Suprapubic skin (tissue), 4 donors: ENCODE measurements around the gene UBE3A. TPM values are rescaled to one million over a fixed set of nuclear protein-coding genes. Genes with fewer than 3 reads are reported as not detected.

Source experiments
- DNase-seq, 2 donors: peaks; one replicate each; pipeline ENCODE4 v3.0.0-alpha.2; 2019; ENCODE audit warnings: low spot score in 2 of 2
- H3K27ac ChIP-seq: fragments of 200-600 bp; sonication (generic); one replicate; pipeline ENCODE4 v1.5.1; 2019
- H3K27me3 ChIP-seq: fragments of 200-600 bp; sonication (generic); one replicate; pipeline ENCODE4 v1.5.1; 2019
- H3K36me3 ChIP-seq: fragments of 200-600 bp; sonication (generic); one replicate; pipeline ENCODE4 v1.5.1; 2019
- H3K4me1 ChIP-seq: fragments of 200-600 bp; sonication (generic); one replicate; pipeline ENCODE4 v1.5.1; 2019
- H3K4me3 ChIP-seq: fragments of 200-600 bp; sonication (generic); one replicate; pipeline ENCODE4 v1.5.1; 2019; ENCODE audit warnings: mild to moderate bottlenecking
- H3K9me3 ChIP-seq: fragments of 200-600 bp; sonication (generic); one replicate; pipeline ENCODE4 v1.5.1; 2019
- EP300 ChIP-seq: sonication (generic); formaldehyde crosslinking; IDR thresholded peaks from one replicate; pipeline ENCODE4 v1.6.1; 2017; ENCODE audit warnings: antibody characterized with exemption
- POLR2A ChIP-seq, 2 donors: fragments of 450-650 bp; IDR thresholded peaks; one replicate each; pipeline ENCODE4 v1.6.1; 2017; ENCODE audit warnings: antibody characterized with exemption in 2 of 2, mild to moderate bottlenecking in 2 of 2, moderate library complexity in 2 of 2
- POLR2AphosphoS5 ChIP-seq, 3 donors: sonication (generic); formaldehyde crosslinking; IDR thresholded peaks; one replicate each; pipeline ENCODE4 v1.6.1; 2017; ENCODE audit warnings: antibody characterized with exemption in 3 of 3
- WGBS: methylation state at CpG from one replicate; pipeline ENCODE4 v1.1.5; 2018; 5-methylcytosine and 5-hydroxymethylcytosine counted together
- total RNA-seq, 4 donors: library from RNA; depleted of rRNA; stranded (reverse); fragments of >200 nt; gene quantifications; one replicate each; pipeline ENCODE4 v1.1.0, GENCODE V29; 2016
- TF ChIP-seq, protein P1 (sequence below), 2 donors: fragments of 200-600 bp in 1 of 2; fragments of 450-650 bp in 1 of 2; sonication (generic) in 1 of 2; IDR thresholded peaks; one replicate each; pipeline ENCODE4 v1.5.1; 2016 to 2019; ENCODE audit warnings: antibody characterized with exemption in 2 of 2, mild to moderate bottlenecking in 1 of 2, moderate library complexity in 1 of 2

UBE3A gene
- total RNA-seq, 4 donors from 2014 or later = 64.0 to 100 (median 85.0) TPM

- H3K27ac ChIP-seq = no peak overlapping the region
- TF ChIP-seq, protein P1, sequence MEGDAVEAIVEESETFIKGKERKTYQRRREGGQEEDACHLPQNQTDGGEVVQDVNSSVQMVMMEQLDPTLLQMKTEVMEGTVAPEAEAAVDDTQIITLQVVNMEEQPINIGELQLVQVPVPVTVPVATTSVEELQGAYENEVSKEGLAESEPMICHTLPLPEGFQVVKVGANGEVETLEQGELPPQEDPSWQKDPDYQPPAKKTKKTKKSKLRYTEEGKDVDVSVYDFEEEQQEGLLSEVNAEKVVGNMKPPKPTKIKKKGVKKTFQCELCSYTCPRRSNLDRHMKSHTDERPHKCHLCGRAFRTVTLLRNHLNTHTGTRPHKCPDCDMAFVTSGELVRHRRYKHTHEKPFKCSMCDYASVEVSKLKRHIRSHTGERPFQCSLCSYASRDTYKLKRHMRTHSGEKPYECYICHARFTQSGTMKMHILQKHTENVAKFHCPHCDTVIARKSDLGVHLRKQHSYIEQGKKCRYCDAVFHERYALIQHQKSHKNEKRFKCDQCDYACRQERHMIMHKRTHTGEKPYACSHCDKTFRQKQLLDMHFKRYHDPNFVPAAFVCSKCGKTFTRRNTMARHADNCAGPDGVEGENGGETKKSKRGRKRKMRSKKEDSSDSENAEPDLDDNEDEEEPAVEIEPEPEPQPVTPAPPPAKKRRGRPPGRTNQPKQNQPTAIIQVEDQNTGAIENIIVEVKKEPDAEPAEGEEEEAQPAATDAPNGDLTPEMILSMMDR (IDR thresholded peaks at IDR 0.05) = no peak
- TF ChIP-seq POLR2A (IDR thresholded peaks at IDR 0.05) (no peak), POLR2AphosphoS5 (IDR thresholded peaks at IDR 0.05) (no peak), EP300 (no peak)
- H3K27me3 ChIP-seq = no peaks in the 10 kb centered on the region
- H3K9me3 ChIP-seq = no peaks in the 10 kb centered on the region
- no peak overlapping the region for H3K4me3 ChIP-seq
- DNase-seq = no peak
- no peaks in the 10 kb centered on the region for H3K36me3 ChIP-seq
- H3K4me1 ChIP-seq = peaks cover 9% of the 10 kb centered on the region
- WGBS = 84% methylated on average over 5 of the region's 5 CpGs
Observed at GRCh38 chr15:25477816-25478215, 39.0 kb upstream of the UBE3A start.

- DNase-seq = no peak
- 90% methylated on average over 4 of the region's 4 CpGs for WGBS
- no peaks in the 10 kb centered on the region for H3K27me3 ChIP-seq
- H3K4me3 ChIP-seq = no peak overlapping the region
- no peak for TF ChIP-seq EP300
- TF ChIP-seq, protein P1 (IDR thresholded peaks at IDR 0.05) = no peak
- no peak for TF ChIP-seq POLR2AphosphoS5 (IDR thresholded peaks at IDR 0.05)
- TF ChIP-seq POLR2A (IDR thresholded peaks at IDR 0.05) = no peak
- H3K9me3 ChIP-seq = no peaks in the 10 kb centered on the region
- H3K27ac ChIP-seq = no peak overlapping the region
- no peaks in the 10 kb centered on the region for H3K36me3 ChIP-seq
- no peaks in the 10 kb centered on the region for H3K4me1 ChIP-seq
Observed at GRCh38 chr15:25474251-25474650, 35.4 kb upstream of the UBE3A start.

DNA sequence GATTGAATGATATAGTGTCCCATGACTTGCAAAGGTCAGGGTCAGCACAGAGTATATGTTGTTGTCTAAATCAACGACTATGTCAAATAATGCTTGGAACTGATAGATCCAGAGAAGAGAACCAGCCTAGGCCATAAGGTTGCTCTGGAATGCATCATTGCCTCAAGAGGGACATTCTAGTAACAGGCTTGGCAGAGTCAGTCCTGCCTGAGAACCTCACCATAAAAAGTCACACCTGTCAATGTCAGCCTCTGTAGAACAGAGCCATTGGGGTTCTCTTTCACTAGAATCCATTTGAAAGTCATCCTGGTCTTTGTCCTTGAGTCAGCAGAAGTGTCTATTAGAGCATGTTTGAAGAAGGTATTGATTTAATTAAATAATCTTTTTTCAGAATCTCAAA, 31.4 kb upstream of the UBE3A start:
- Histone ChIP-seq H3K4me1 (no peaks in the 10 kb centered on the region), H3K4me3 (no peak overlapping the region), H3K36me3 (no peaks in the 10 kb centered on the region), H3K27ac (no peak overlapping the region), H3K27me3 (no peaks in the 10 kb centered on the region), H3K9me3 (no peaks in the 10 kb centered on the region)
- 83% methylated on average over 1 of the region's 1 CpG for WGBS
- DNase-seq = no peak
- TF ChIP-seq POLR2AphosphoS5 (IDR thresholded peaks at IDR 0.05) (no peak), POLR2A (IDR thresholded peaks at IDR 0.05) (no peak), EP300 (no peak)
- TF ChIP-seq, protein P1 (IDR thresholded peaks at IDR 0.05) = no peak

DNA sequence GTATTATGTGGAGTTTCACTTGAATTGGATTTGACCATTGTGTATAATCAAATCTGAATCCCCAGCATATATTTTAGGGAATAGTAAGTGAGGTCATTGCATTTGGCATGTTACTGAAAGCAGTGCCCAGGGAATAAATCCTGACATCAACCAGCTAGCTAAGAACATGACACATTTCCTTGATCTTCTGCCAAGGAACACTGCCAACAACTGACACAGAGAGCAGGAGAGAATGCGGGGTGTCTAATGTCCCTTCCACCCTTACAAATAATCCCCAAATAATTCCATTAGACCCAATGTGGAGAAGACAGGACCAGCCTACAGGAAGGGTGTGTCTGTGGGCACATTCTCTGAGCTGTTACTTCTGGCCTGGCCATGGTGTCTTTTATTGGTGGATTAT, 30.6 kb upstream of the UBE3A start:
- Histone ChIP-seq H3K4me1 (no peaks in the 10 kb centered on the region), H3K27me3 (no peaks in the 10 kb centered on the region), H3K27ac (no peak overlapping the region), H3K9me3 (no peaks in the 10 kb centered on the region), H3K4me3 (no peak overlapping the region), H3K36me3 (no peaks in the 10 kb centered on the region)
- DNase-seq = no peak
- TF ChIP-seq POLR2A (IDR thresholded peaks at IDR 0.05) (no peak), POLR2AphosphoS5 (IDR thresholded peaks at IDR 0.05) (no peak), EP300 (no peak)
- TF ChIP-seq, protein P1 (IDR thresholded peaks at IDR 0.05) = no peak
- WGBS = 7% methylated on average over 1 of the region's 1 CpG

DNA sequence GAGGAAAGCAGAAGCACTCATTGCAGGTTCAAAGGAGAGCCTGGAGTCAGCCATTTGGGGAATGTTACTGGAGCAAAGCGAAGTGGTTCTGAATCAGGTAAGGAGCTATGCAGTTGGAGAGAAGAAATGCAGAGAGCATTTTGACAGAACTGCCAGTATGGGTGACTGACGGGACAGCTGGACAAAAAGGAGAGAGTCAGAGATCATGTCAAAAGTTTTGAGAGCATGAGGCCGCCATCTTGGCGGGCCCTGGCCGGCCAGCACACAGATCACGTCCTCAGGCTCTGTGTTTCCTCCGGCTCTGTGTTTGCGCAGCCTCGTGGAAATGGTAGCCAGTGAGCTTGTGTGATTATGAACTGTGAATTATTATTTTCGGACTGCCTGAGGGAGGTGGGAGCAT, 29.8 kb upstream of the UBE3A start:
- no peak for DNase-seq
- TF ChIP-seq POLR2AphosphoS5 (IDR thresholded peaks at IDR 0.05) (no peak), POLR2A (IDR thresholded peaks at IDR 0.05) (no peak), EP300 (no peak)
- TF ChIP-seq, protein P1 (IDR thresholded peaks at IDR 0.05) = no peak
- Histone ChIP-seq H3K36me3 (no peaks in the 10 kb centered on the region), H3K4me1 (no peaks in the 10 kb centered on the region), H3K4me3 (no peak overlapping the region), H3K27me3 (no peaks in the 10 kb centered on the region), H3K9me3 (no peaks in the 10 kb centered on the region), H3K27ac (no peak overlapping the region)
- WGBS = 61% methylated on average over 10 of the region's 10 CpGs
